ENCODE measurements around the gene CRB1. TPM values are rescaled to one million over a fixed set of nuclear protein-coding genes. Genes with fewer than 3 reads are reported as not detected.
A peak's percentile ranks its signal among the peaks of the same experiment; 100 is the strongest.

Gene CRB1
- total and polyA plus RNA-seq, 2 donors from 2014 or later = 0.16 to 1.2 TPM

- intact Hi-C loops (cut with DNase I) = no loop called here
- DNase-seq = no peak
Measured at GRCh38 chr1:197394831-197395608, 127.0 kb downstream of the CRB1 start.

GRCh38 chr1:197397895-197398294, 129.8 kb downstream of the CRB1 start:
- TF ChIP-seq CTCF (IDR thresholded peaks at IDR 0.05; ENCODE audit: borderline replicate concordance, extremely low read depth, insufficient read depth) = no peak

More at GRCh38 chr1:197394831-197395608, 127.0 kb downstream of the CRB1 start:
- Histone ChIP-seq H3K9me3 (ENCODE audit: control insufficient read depth in 2 of 3, insufficient read depth in 1 of 3, low read length in 3 of 3) (no peaks in the 10 kb centered on the region), H3K4me3 (ENCODE audit: low read length in 3 of 3) (no peak overlapping the region), H3K27me3 (ENCODE audit: control insufficient read depth, insufficient read depth, low read length) (no peaks in the 10 kb centered on the region), H3K27ac (ENCODE audit: low read depth in 2 of 2, low read length in 2 of 2) (no peak overlapping the region), H3K36me3 (ENCODE audit: control insufficient read depth in 2 of 3, insufficient read depth in 3 of 3, low read length in 3 of 3) (no peaks in the 10 kb centered on the region), H3K4me1 (ENCODE audit: control insufficient read depth in 2 of 3, insufficient read depth in 2 of 3, low read depth in 1 of 3, low read length in 3 of 3) (no peaks in the 10 kb centered on the region), H3K9ac (ENCODE audit: low read length in 3 of 3) (no peak overlapping the region)
- FAIRE-seq = no peak
- TF ChIP-seq CTCF (IDR thresholded peaks at IDR 0.05; ENCODE audit: borderline replicate concordance, extremely low read depth, insufficient read depth) = no peak

GRCh38 chr1:197399755-197400521, 131.9 kb downstream of the CRB1 start:
- no peaks in the 10 kb centered on the region for H3K27me3 ChIP-seq (ENCODE audit: control insufficient read depth, insufficient read depth, low read length)
- no peaks in the 10 kb centered on the region for H3K36me3 ChIP-seq (ENCODE audit: control insufficient read depth in 2 of 3, insufficient read depth in 3 of 3, low read length in 3 of 3)
- H3K9me3 ChIP-seq (ENCODE audit: control insufficient read depth in 2 of 3, insufficient read depth in 1 of 3, low read length in 3 of 3) = no peaks in the 10 kb centered on the region
- H3K27ac ChIP-seq (ENCODE audit: low read depth in 2 of 2, low read length in 2 of 2) = no peak overlapping the region
- peak; percentile 31 for TF ChIP-seq CTCF (IDR thresholded peaks at IDR 0.05; ENCODE audit: borderline replicate concordance, extremely low read depth, insufficient read depth)
- intact Hi-C loops (cut with DNase I) = no loop called here
- DNase-seq (peak in 1 of 5 donors; percentile 13), FAIRE-seq (no peak)
- no peak overlapping the region for H3K9ac ChIP-seq (ENCODE audit: low read length in 3 of 3)
- no peak overlapping the region for H3K4me3 ChIP-seq (ENCODE audit: low read length in 3 of 3)
- no peaks in the 10 kb centered on the region for H3K4me1 ChIP-seq (ENCODE audit: control insufficient read depth in 2 of 3, insufficient read depth in 2 of 3, low read depth in 1 of 3, low read length in 3 of 3)

More at GRCh38 chr1:197397895-197398294, 129.8 kb downstream of the CRB1 start:
- DNase-seq (no peak), FAIRE-seq (no peak)
- intact Hi-C loops (cut with DNase I) = no loop called here
- H3K27ac ChIP-seq (ENCODE audit: low read depth in 2 of 2, low read length in 2 of 2) = no peak overlapping the region
- no peak overlapping the region for H3K4me3 ChIP-seq (ENCODE audit: low read length in 3 of 3)
- H3K27me3 ChIP-seq (ENCODE audit: control insufficient read depth, insufficient read depth, low read length) = no peaks in the 10 kb centered on the region
- no peak overlapping the region for H3K9ac ChIP-seq (ENCODE audit: low read length in 3 of 3)
- no peaks in the 10 kb centered on the region for H3K4me1 ChIP-seq (ENCODE audit: control insufficient read depth in 2 of 3, insufficient read depth in 2 of 3, low read depth in 1 of 3, low read length in 3 of 3)
- H3K36me3 ChIP-seq (ENCODE audit: control insufficient read depth in 2 of 3, insufficient read depth in 3 of 3, low read length in 3 of 3) = no peaks in the 10 kb centered on the region
- H3K9me3 ChIP-seq (ENCODE audit: control insufficient read depth in 2 of 3, insufficient read depth in 1 of 3, low read length in 3 of 3) = no peaks in the 10 kb centered on the region

Measured in kidney (tissue), 14 donors.